Common myeloid progenitor, CD34-positive (primary cell): ENCODE results near the gene MYH9.

Experiments
- CTCF ChIA-PET: fragments of 350-600 bp; sonication (Branson Sonifier 250); formaldehyde crosslinking; loops from one replicate; lab custom pipeline; 2021; ENCODE audit warnings: antibody characterized with exemption; lab: Charles Lee
- POLR2A ChIA-PET: fragments of 350-600 bp; sonication (Branson Sonifier 250); formaldehyde crosslinking; loops from one replicate; lab custom pipeline; 2021; ENCODE audit warnings: antibody characterized with exemption; lab: Charles Lee
- DNase-seq, 3 donors: peaks; one replicate each; pipeline versions ENCODE4 v3.0.0 to v3.0.0-alpha.2; 2013
- H3K27ac ChIP-seq, 2 experiments: 1 replicate in 1 of 2; 2 replicates in 1 of 2; pipeline ENCODE4 v1.7.0; 2013; ENCODE audit warnings: inconsistent platforms in 2 of 2, low read length in 2 of 2, mild to moderate bottlenecking in 2 of 2, low read depth in 1 of 2, moderate library complexity in 1 of 2; ENCODE audit not compliant: severe bottlenecking in 2 of 2, insufficient read depth in 1 of 2, poor library complexity in 1 of 2
- H3K27me3 ChIP-seq, 5 experiments: replicated peaks in 2 of 5; 1 replicate in 3 of 5; 2 replicates in 2 of 5; pipeline versions ENCODE4 v1.6.1 to v1.7.0; 2013; ENCODE audit warnings: low read length in 4 of 5, mild to moderate bottlenecking in 2 of 5, moderate library complexity in 2 of 5, inconsistent platforms in 1 of 5; ENCODE audit not compliant: insufficient read depth in 5 of 5, control insufficient read depth in 4 of 5
- H3K36me3 ChIP-seq, 4 experiments: 1 replicate in 2 of 4; 2 replicates in 2 of 4; pipeline versions ENCODE4 v1.6.1 to v1.7.0; 2013; ENCODE audit warnings: low read length in 3 of 4, control low read depth in 1 of 4, mild to moderate bottlenecking in 1 of 4; ENCODE audit not compliant: control insufficient read depth in 4 of 4, insufficient read depth in 4 of 4
- H3K4me1 ChIP-seq, 4 experiments: 1 replicate in 3 of 4; 2 replicates in 1 of 4; pipeline versions ENCODE4 v1.6.1 to v1.7.1; 2013; ENCODE audit warnings: low read length in 3 of 4, mild to moderate bottlenecking in 3 of 4, control low read depth in 1 of 4, inconsistent platforms in 1 of 4, moderate library complexity in 1 of 4; ENCODE audit not compliant: control insufficient read depth in 4 of 4, insufficient read depth in 4 of 4; ENCODE audit errors: control extremely low read depth in 1 of 4
- H3K4me3 ChIP-seq, 7 experiments: 1 replicate in 4 of 7; 2 replicates in 3 of 7; pipeline versions ENCODE4 v1.5.1 to v1.7.0; 2013; ENCODE audit warnings: mild to moderate bottlenecking in 7 of 7, low read length in 6 of 7, moderate library complexity in 6 of 7, inconsistent platforms in 2 of 7, low read depth in 2 of 7, control low read depth in 1 of 7; ENCODE audit not compliant: insufficient read depth in 4 of 7, control insufficient read depth in 1 of 7; ENCODE audit errors: extremely low read depth in 1 of 7
- H3K9me3 ChIP-seq, 5 experiments: 1 replicate in 4 of 5; 2 replicates in 1 of 5; pipeline versions ENCODE4 v1.6.1 to v1.7.1; 2013; ENCODE audit warnings: low read length in 4 of 5, mild to moderate bottlenecking in 2 of 5, inconsistent platforms in 1 of 5, low read depth in 1 of 5, moderate library complexity in 1 of 5; ENCODE audit not compliant: control insufficient read depth in 4 of 5, insufficient read depth in 2 of 5; ENCODE audit errors: control extremely low read depth in 1 of 5
- WGBS: methylation state at CpG from one replicate; pipeline ENCODE4 v1.1.5; 2013; ENCODE audit not compliant: insufficient coverage; 5-methylcytosine and 5-hydroxymethylcytosine counted together

Gene MYH9

DNA sequence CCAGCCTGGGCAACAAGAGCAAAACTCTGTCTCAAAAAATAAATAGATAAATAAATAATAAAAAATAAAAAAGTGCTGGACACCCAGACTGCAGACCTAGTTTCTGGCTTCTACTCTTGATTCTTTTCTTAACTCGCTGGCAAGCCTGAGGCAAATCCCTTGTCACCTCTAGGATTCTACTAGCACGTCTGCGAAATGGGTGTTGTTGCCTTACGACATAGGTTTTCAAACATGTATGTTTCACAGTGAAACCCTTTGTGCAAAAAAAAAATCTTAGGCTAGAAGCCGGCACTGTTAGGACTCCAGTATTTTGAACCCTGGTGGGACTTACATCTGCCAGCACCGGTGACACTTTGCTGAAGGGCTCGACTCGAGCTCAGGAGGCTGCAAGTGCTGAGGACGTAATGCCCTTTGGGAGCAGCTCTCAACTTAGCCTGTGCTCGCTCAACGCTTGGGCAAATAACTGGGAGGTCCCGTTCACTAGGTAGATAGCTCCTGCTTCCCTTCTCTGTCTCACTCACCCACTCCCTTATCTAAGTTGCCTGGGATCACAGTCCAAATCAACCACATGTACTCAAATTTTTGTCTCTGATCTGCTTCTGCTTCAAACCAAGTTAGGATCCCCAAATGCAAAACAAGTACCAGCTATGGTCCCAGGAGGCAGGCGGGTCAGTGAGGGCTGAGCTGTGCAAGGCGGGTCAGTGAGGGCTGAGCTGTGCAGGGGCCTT lies 34.7 kb upstream of the MYH9 start:
- Histone ChIP-seq H3K9me3 (no peaks in the 10 kb centered on the region), H3K36me3 (no peaks in the 10 kb centered on the region), H3K27ac (no peak overlapping the region), H3K4me1 (peaks cover 6 to 49% (median 18%) of the 10 kb centered on the region in 4 experiments), H3K4me3 (no peak overlapping the region), H3K27me3 (no peaks in the 10 kb centered on the region)
- WGBS: 96% methylated on average over 12 of the region's 14 CpGs
- no peak for DNase-seq
- POLR2A ChIA-PET: interaction anchor here (0.6 kb wide), 1 partner anchor 27 kb away, joined by 6 read pairs; no protein-coding TSS in a partner anchor
- CTCF ChIA-PET: interaction anchor here (0.8 to 1.9 kb wide), 4 partner anchors 10 to 91 kb away, joined by 3 to 5 read pairs (median 4); no protein-coding TSS in a partner anchor

DNA sequence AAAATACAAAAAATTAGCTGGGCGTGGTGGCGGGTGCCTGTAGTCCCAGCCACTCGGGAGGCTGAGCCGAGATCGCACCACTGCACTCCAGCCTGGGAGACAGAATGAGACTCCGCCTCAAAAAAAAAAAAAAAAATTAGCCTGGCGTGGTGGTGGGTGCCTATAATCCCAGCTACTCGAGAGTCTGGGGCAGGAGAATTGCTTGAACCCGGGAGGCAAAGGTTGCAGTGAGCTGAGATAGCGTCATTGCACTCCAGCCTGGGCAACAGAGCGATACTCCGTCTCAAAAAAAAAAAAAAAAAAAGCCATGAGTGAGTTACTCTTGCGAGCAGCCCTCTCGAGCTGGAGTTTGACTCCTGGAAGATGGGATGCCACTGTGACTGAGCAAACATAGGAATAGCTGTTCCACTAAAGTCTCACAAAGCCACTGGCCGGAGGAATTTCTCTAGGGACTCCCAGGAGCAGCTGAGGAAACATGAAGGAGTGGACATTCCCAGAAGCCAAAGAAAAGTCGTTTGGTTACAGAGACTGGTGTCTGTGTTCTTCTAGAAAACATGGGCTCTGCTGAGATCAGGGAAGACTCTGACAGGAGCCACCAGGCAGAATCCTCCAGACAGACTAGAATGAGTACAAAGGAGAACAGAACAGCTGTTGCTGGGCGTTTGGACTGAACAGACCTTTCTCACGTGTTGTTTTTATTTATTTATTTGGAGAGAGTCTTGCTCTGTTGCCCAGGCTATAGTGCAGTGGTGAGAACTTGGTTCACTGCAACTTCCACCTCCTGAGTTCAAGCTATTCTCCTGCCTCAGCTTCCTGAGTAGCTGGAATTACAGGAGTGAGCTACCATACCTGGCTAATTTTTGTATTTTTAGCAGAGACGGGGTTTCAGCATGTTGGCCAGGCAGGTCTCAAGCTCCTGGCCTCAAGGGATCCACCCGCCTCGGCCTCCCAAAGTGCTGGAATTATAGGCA lies 32.4 kb upstream of the MYH9 start:
- WGBS: 95% methylated on average over 14 of the region's 21 CpGs
- peaks cover 6 to 32% (median 17%) of the 10 kb centered on the region in 4 experiments for H3K4me1 ChIP-seq
- H3K4me3 ChIP-seq: no peak overlapping the region
- H3K36me3 ChIP-seq: no peaks in the 10 kb centered on the region
- ChIA-PET POLR2A (interaction anchor here (0.6 kb wide), 1 partner anchor 50 kb away, joined by 3 read pairs; no protein-coding TSS in a partner anchor), CTCF (interaction anchor here (0.8 to 1.7 kb wide), 3 partner anchors 10 to 15 kb away, joined by 3 to 6 read pairs (median 5); no protein-coding TSS in a partner anchor)
- no peak overlapping the region for H3K27ac ChIP-seq
- DNase-seq: no peak
- no peaks in the 10 kb centered on the region for H3K27me3 ChIP-seq
- no peaks in the 10 kb centered on the region for H3K9me3 ChIP-seq

- peak in 2 of 3 donors; percentile 31 to 43 for DNase-seq
- Histone ChIP-seq H3K36me3 (no peaks in the 10 kb centered on the region), H3K4me1 (peaks cover 6 to 24% (median 17%) of the 10 kb centered on the region in 4 experiments), H3K4me3 (peak overlapping the region in 1 of 7 experiments; percentile 20), H3K27ac (no peak overlapping the region), H3K9me3 (no peaks in the 10 kb centered on the region), H3K27me3 (no peaks in the 10 kb centered on the region)
- ChIA-PET CTCF (interaction anchor here (1.3 to 1.7 kb wide), 2 partner anchors 9 to 16 kb away, joined by 5 to 6 read pairs; no protein-coding TSS in a partner anchor), POLR2A (no interaction called here)
- WGBS: 68% methylated on average over 11 of the region's 13 CpGs
Measured at GRCh38 chr22:36419177-36419911, 31.6 kb upstream of the MYH9 start.

- H3K27ac ChIP-seq: no peak overlapping the region
- H3K36me3 ChIP-seq: no peaks in the 10 kb centered on the region
- peaks cover 0 to 8% (median 7%) of the 10 kb centered on the region in 4 experiments for H3K4me1 ChIP-seq
- ChIA-PET POLR2A (no interaction called here), CTCF (no interaction called here)
- DNase-seq: no peak
- 95% methylated on average over 9 of the region's 9 CpGs for WGBS
- H3K4me3 ChIP-seq: no peak overlapping the region
- H3K9me3 ChIP-seq: no peaks in the 10 kb centered on the region
- H3K27me3 ChIP-seq: no peaks in the 10 kb centered on the region
Measured at GRCh38 chr22:36417281-36417686, 29.5 kb upstream of the MYH9 start.

GRCh38 chr22:36415415-36416168 lies 27.8 kb upstream of the MYH9 start:
- Histone ChIP-seq H3K27me3 (no peaks in the 10 kb centered on the region), H3K4me1 (peaks cover 0 to 12% (median 11%) of the 10 kb centered on the region in 4 experiments), H3K9me3 (no peaks in the 10 kb centered on the region), H3K36me3 (no peaks in the 10 kb centered on the region), H3K27ac (no peak overlapping the region), H3K4me3 (no peak overlapping the region)
- no peak for DNase-seq
- POLR2A ChIA-PET: no interaction called here
- CTCF ChIA-PET: interaction anchor here (0.6 to 1.9 kb wide), 5 partner anchors 8 to 90 kb away, joined by 3 to 4 read pairs (median 3); no protein-coding TSS in a partner anchor
- WGBS: 83% methylated on average over 10 of the region's 12 CpGs
